ENCODE results near the gene GJA3. TPM values are rescaled to one million over a fixed set of nuclear protein-coding genes. Genes with fewer than 3 reads are reported as not detected.

Gene GJA3
- 10 to 100 TPM in 1 of 4 donors, 1 to 10 TPM in 3; 5.0 to 11.0 (median 8.5) TPM for total RNA-seq
- polyA plus RNA-seq = 5.7 TPM
- long read RNA-seq, donor 1, full-length matches to known transcripts = 18 of 37 reads
- long read RNA-seq, donor 1, partial matches to known transcripts = 0 of 37 reads
- long read RNA-seq, donor 1, other reads (novel, unspliced or antisense) = 19 of 37 reads
- long read RNA-seq, donor 2, full-length matches to known transcripts = 14 of 27 reads
- long read RNA-seq, donor 2, partial matches to known transcripts = 0 of 27 reads
- long read RNA-seq, donor 2, other reads (novel, unspliced or antisense) = 13 of 27 reads
- long read RNA-seq, donor 3, full-length matches to known transcripts = 6 of 11 reads
- long read RNA-seq, donor 3, partial matches to known transcripts = 0 of 11 reads
- long read RNA-seq, donor 3, other reads (novel, unspliced or antisense) = 5 of 11 reads
- long read RNA-seq, donor 4, full-length matches to known transcripts = 12 of 16 reads
- long read RNA-seq, donor 4, partial matches to known transcripts = 4 of 16 reads
- long read RNA-seq, donor 4, other reads (novel, unspliced or antisense) = 0 of 16 reads

DNA sequence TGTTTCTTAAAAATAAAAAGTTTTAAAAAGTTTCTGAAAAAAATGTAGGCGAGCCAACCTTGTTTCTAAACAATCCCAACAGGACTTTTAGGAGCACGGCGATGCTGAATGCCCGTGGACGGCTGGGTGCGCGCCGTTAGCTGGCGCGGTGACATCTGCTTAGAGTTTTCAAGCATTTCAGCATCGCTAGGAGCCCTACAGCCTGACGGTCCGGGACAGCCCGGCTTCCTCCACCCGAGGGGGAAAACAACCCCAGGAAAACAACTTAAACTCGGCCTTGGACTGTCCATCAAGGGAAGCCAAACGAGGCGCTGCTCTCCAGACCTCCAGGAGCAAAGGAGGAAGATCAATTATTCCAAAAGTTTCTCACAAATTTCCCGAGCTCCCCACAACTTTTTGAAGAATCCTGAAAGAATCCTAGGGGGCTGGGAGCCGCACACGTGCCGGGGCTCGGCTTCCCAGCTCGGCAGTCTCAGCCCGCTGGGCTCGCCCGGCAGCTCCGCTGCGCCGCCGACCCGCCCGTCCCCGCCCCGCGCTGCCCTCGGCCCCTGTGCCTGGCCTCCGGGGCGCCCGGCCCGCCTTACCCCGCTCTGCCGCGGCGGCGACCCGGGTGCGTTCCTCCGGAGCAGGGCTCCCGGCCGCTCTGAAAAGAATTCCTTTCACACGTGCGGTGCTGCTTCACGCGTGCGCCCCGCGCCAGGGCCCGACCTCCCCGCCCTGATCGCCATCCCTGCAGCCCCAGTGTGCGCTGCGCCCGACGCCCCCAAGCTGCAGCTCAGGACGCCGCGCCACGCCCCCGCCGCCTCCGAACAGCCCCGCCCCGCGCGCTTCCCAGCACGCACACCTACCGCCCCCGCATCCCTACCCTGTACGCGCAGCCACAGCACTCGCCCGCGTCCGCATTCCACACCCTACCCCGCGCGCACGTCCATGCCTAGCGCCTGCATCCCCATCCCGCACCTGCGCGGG, at the start of gene GJA3:
Gene GJA3, minus strand, starts transcription at position 747 of the 969 bp plus-strand sequence. CDS start 17,764 bp downstream, outside the sequence.
- peak within 1 kb of the TSS; percentile 50 for H3K27ac ChIP-seq (ENCODE audit: low read length)

DNA sequence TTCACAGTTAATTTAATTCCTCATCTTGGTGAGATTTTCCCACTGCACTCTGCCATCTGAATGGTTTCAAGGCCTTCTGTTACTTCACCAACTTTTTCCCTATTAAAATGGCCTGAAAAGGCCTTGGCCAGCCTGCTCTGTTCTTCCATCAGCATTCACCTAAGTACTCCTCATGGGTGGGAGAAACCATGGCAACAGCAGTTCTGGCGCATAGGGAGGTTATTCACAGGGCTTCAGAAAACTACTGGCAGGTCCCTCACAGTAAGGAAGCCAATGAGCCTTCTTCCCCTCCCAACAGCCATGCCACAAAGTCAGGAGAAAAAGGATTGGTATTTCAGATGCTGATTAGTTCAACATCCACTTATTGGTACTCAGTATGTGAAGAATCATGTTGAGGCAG, 49.1 kb upstream of the GJA3 start:
- Histone ChIP-seq H3K27ac (ENCODE audit: low read length) (no peak overlapping the region), H3K9me3 (ENCODE audit: control insufficient read depth, low read length) (no peaks in the 10 kb centered on the region), H3K4me3 (ENCODE audit: low read length) (no peak overlapping the region), H3K27me3 (ENCODE audit: control insufficient read depth, insufficient read depth) (no peaks in the 10 kb centered on the region), H3K4me1 (ENCODE audit: control insufficient read depth, insufficient read depth, low read length) (no peaks in the 10 kb centered on the region)
- ATAC-seq = no peak
- no peak for DNase-seq
- 80% methylated on average over 1 of the region's 1 CpG for WGBS
- intact Hi-C loops (cut with DNase I) = no loop called here

More for the DNA sequence above, at the start of gene GJA3:
- no peaks in the 10 kb centered on the region for H3K27me3 ChIP-seq (ENCODE audit: control insufficient read depth, insufficient read depth)
- peak within 1 kb of the TSS; percentile 49 for H3K4me3 ChIP-seq (ENCODE audit: low read length)
- 1% methylated on average over 93 of the region's 93 CpGs for WGBS
- no peaks in the 10 kb centered on the region for H3K9me3 ChIP-seq (ENCODE audit: control insufficient read depth, low read length)
- H3K4me1 ChIP-seq (ENCODE audit: control insufficient read depth, insufficient read depth, low read length) = no peaks in the 10 kb centered on the region
- ATAC-seq (peak; percentile 75 to 84), DNase-seq (peak; percentile 43 to 81 (median 80))
- intact Hi-C loops (cut with DNase I) = loop anchor here in 2 of 4 donors (5.0 to 10.0 kb wide), 2 partner anchors 33 to 106 kb away; no protein-coding TSS in a partner anchor

DNA sequence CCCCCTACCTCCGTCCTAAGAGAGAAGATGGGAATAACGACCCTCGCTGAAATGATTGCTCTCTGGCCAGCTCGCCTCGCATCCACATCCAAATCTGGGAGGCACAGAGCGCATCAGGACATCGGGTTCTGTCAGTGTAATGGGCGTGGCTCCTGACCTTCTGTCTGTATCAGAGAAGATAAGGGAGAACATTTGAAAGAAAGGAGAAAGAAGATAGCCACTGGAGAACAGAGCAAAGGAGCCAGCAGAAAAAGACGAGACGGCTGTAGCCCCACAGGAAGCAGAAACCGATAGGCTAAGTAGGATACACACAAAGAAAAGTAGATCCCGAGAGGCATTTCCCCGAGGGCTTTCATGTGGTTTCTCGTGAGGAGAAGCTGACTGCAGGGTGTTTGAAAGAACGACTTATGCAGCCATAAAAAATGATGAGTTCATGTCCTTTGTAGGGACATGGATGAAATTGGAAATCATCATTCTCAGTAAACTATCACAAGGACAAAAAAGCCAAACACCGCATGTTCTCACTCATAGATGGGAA, 45.9 kb upstream of the GJA3 start:
- no peaks in the 10 kb centered on the region for H3K4me1 ChIP-seq (ENCODE audit: control insufficient read depth, insufficient read depth, low read length)
- intact Hi-C loops (cut with DNase I) = no loop called here
- DNase-seq (no peak), ATAC-seq (no peak)
- H3K9me3 ChIP-seq (ENCODE audit: control insufficient read depth, low read length) = no peaks in the 10 kb centered on the region
- WGBS = 64% methylated on average over 16 of the region's 16 CpGs
- H3K27me3 ChIP-seq (ENCODE audit: control insufficient read depth, insufficient read depth) = no peaks in the 10 kb centered on the region
- no peak overlapping the region for H3K27ac ChIP-seq (ENCODE audit: low read length)
- H3K4me3 ChIP-seq (ENCODE audit: low read length) = no peak overlapping the region

DNA sequence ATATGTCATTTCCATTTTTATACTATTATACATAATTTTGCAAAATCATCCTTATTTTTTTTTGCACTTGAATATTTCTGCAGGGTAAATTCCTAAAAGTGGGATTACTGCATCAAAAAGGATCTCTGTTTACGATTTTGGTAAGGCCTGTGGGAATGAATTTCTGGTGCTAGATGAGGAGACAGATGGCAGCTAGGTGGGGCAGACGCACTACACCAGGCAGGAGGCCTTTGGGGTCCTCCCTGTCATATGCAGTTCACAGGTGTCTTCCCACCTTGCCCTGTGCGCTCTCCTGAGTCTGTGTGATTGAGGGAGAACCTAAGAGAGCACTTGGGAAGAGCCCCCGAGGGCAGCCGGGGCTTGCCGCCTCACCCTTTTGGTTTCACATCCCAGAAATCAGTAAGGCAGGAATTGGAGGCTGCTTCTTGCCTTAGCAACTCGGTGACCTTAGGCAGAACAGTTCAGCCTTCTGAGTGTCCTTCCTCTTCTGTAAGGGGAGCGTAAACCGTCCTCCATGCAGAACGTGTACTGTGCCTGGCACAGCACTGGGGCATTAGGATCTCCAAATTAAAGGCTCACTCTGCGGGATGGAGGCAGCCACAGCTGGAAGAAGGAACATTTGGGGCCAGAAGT, 45.3 kb upstream of the GJA3 start:
- intact Hi-C loops (cut with DNase I) = no loop called here
- H3K9me3 ChIP-seq (ENCODE audit: control insufficient read depth, low read length) = no peaks in the 10 kb centered on the region
- no peak overlapping the region for H3K27ac ChIP-seq (ENCODE audit: low read length)
- ATAC-seq (peak in 1 of 2 donors; percentile 16), DNase-seq (no peak)
- H3K27me3 ChIP-seq (ENCODE audit: control insufficient read depth, insufficient read depth) = no peaks in the 10 kb centered on the region
- no peaks in the 10 kb centered on the region for H3K4me1 ChIP-seq (ENCODE audit: control insufficient read depth, insufficient read depth, low read length)
- 75% methylated on average over 11 of the region's 11 CpGs for WGBS
- H3K4me3 ChIP-seq (ENCODE audit: low read length) = no peak overlapping the region

DNA sequence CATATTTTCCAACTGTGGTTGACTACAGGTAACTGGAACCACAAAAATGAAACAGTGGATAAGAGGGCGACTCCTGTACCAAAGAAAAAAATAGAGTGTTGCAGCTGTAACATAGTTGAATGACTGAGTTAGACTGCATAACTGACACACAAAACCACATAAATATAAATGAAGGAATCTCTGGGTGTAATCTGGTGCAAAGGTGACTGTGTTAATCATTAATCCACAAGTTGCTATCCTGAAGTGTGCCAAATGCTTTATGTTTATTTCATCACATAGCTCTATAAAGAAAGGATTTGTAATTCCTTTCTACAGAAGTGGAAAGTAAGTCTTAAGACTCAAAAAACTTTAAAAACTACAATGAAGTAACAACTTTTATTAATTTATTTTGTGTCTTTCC, 37.9 kb upstream of the GJA3 start:
- intact Hi-C loops (cut with DNase I) = loop anchor here in 3 of 4 donors (10.0 kb wide), 2 partner anchors 286 to 726 kb away; no protein-coding TSS in a partner anchor

DNA sequence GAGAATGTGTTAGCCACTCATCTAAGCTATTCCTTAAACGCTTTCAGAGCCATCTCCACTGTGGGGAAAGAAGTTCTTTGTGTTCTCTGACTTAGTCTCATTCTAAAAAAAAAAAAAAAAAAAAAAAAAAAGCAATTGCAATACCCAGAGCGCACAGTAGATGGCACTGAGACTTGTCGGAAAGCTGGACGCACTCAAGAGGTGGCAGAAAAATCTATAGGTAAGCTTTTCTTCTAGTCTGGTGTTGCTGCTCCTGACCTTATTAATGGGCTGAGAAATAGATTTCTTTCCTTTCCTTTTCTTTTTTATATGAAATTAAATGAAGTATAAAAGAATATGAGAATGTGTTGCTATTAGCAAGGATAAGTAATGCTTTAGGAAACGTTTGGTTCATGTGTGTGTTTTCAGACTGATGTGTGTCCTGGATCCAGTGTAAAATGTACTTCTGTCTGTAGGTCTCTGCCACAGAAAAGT, 36.5 kb upstream of the GJA3 start:
- H3K4me3 ChIP-seq (ENCODE audit: low read length) = no peak overlapping the region
- H3K4me1 ChIP-seq (ENCODE audit: control insufficient read depth, insufficient read depth, low read length) = no peaks in the 10 kb centered on the region
- no peaks in the 10 kb centered on the region for H3K27me3 ChIP-seq (ENCODE audit: control insufficient read depth, insufficient read depth)
- no peak for DNase-seq
- peak in 1 of 2 donors; percentile 41 for ATAC-seq
- intact Hi-C loops (cut with DNase I) = loop anchor here in 3 of 4 donors (10.0 kb wide), 2 partner anchors 287 to 727 kb away; no protein-coding TSS in a partner anchor
- 6% methylated on average over 5 of the region's 5 CpGs for WGBS
- no peaks in the 10 kb centered on the region for H3K9me3 ChIP-seq (ENCODE audit: control insufficient read depth, low read length)
- H3K27ac ChIP-seq (ENCODE audit: low read length) = no peak overlapping the region

More for the DNA sequence above, 37.9 kb upstream of the GJA3 start:
- Histone ChIP-seq H3K9me3 (ENCODE audit: control insufficient read depth, low read length) (no peaks in the 10 kb centered on the region), H3K4me1 (ENCODE audit: control insufficient read depth, insufficient read depth, low read length) (no peaks in the 10 kb centered on the region), H3K27ac (ENCODE audit: low read length) (no peak overlapping the region), H3K4me3 (ENCODE audit: low read length) (no peak overlapping the region), H3K27me3 (ENCODE audit: control insufficient read depth, insufficient read depth) (no peaks in the 10 kb centered on the region)
- WGBS = 82% methylated on average over 1 of the region's 1 CpG
- ATAC-seq (no peak), DNase-seq (no peak)

DNA sequence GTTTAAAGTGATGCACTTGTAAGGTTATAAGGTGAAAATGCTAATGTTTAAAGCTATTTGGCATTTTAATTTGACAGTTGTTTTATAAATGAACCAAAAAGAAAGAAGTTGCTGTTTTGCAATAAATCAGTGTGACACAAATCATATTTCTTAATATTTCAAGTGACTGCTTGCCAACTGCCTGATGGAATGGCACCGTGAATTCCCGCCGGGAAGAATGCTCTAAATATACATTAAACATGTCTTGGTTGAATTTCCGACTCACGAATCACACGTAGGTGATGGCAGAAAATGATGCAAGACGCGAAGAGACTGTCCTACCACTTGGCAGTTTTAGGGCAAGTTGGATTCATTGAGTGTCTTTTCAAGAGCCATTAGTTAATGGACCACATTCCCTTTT, 34.9 kb upstream of the GJA3 start:
- Histone ChIP-seq H3K4me3 (ENCODE audit: low read length) (no peak overlapping the region), H3K27ac (ENCODE audit: low read length) (no peak overlapping the region), H3K27me3 (ENCODE audit: control insufficient read depth, insufficient read depth) (no peaks in the 10 kb centered on the region), H3K9me3 (ENCODE audit: control insufficient read depth, low read length) (no peaks in the 10 kb centered on the region), H3K4me1 (ENCODE audit: control insufficient read depth, insufficient read depth, low read length) (no peaks in the 10 kb centered on the region)
- ATAC-seq = no peak
- intact Hi-C loops (cut with DNase I) = loop anchor here in 3 of 4 donors (10.0 kb wide), 2 partner anchors 289 to 729 kb away; no protein-coding TSS in a partner anchor
- DNase-seq = no peak
- 68% methylated on average over 8 of the region's 8 CpGs for WGBS

DNA sequence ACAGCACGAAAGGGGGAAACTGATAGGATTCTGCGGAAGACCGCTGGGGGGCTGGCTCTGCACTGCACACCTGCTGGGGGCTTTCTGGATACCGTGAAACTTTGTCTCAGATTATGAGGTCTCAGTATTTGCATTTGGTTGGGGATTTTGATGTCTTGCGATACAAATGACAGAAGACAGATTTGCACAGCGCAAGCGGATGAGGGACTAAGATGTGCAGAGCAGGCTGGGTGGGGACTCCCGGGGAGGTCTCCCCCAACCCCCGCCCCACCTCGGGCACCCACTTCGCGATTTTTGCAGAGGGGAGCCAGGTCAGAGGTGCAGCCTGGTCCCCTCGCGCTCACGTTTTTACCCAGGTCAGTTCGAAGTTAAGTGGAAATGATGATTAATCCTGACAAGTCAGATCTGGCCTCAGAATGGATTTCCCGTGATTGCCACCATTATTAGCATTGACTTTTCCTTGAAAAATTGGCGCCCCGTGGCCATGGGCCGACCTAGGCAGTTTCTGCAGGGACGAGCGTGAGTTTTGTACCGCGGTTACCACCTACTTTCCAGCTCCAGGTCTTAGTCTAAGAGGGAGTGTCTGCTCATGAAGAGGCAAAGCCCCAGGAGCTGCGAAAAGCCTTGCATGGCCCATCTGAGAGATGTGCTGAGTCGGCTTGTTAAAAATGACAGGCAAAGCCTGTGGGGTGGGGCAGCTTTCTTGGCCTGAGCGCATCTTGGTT, 33.2 kb upstream of the GJA3 start:
- no peaks in the 10 kb centered on the region for H3K27me3 ChIP-seq (ENCODE audit: control insufficient read depth, insufficient read depth)
- no peaks in the 10 kb centered on the region for H3K4me1 ChIP-seq (ENCODE audit: control insufficient read depth, insufficient read depth, low read length)
- no peaks in the 10 kb centered on the region for H3K9me3 ChIP-seq (ENCODE audit: control insufficient read depth, low read length)
- intact Hi-C loops (cut with DNase I) = loop anchor here in 3 of 4 donors (5.0 to 10.0 kb wide), 3 partner anchors 291 to 731 kb away; no protein-coding TSS in a partner anchor
- DNase-seq = no peak
- no peak for ATAC-seq
- no peak overlapping the region for H3K4me3 ChIP-seq (ENCODE audit: low read length)
- H3K27ac ChIP-seq (ENCODE audit: low read length) = no peak overlapping the region
- 11% methylated on average over 27 of the region's 27 CpGs for WGBS

DNA sequence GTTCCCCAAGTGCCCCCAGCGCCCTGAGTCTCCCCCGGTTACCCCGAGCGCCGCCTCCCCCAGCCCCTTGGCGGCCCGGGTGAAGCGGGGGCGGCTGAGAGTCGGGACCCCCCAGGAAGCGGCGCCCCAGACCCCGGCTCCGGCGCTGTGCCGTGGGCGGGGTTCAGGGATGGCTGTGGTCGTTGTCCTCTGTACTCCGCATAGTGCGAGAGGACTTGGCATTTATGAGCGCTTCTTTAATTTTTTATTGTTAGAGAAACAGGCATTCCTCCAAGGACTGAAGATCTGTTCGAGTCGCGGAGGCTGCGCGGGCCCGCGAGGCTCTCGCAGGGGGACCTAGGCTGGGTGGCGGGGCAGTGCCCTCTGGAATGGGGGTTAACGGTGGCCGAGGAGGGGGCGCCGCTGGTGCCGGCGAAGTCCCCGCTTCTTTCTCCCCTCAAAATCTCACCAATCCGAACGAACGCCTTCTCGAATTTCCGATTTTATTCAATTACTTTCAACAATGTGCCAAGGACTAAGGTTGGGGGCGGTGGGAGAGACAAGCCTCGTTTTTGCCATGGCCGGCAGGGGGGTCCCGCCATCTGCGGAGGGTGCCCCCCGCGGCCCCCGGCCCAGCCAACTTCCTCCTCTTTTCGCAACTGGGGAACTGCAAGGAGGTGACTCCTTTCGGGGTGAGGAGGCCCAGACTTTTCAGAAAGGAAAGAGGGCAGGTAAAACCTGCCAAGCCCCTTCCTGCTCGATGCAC, 32.5 kb upstream of the GJA3 start:
- 1% methylated on average over 53 of the region's 53 CpGs for WGBS
- peak overlapping the region; percentile 89 for H3K4me3 ChIP-seq (ENCODE audit: low read length)

More for the DNA sequence above, 32.5 kb upstream of the GJA3 start:
- DNase-seq = no peak
- H3K4me1 ChIP-seq (ENCODE audit: control insufficient read depth, insufficient read depth, low read length) = no peaks in the 10 kb centered on the region
- no peaks in the 10 kb centered on the region for H3K9me3 ChIP-seq (ENCODE audit: control insufficient read depth, low read length)
- no peaks in the 10 kb centered on the region for H3K27me3 ChIP-seq (ENCODE audit: control insufficient read depth, insufficient read depth)
- intact Hi-C loops (cut with DNase I) = loop anchor here in 3 of 4 donors (5.0 to 10.0 kb wide), 3 partner anchors 291 to 731 kb away; no protein-coding TSS in a partner anchor
- no peak overlapping the region for H3K27ac ChIP-seq (ENCODE audit: low read length)
- ATAC-seq = peak in 1 of 2 donors; percentile 50

Data from right cardiac atrium (tissue), 5 donors.